Islet precursor cell (in vitro differentiated cells): ENCODE results near the gene ZNF519.
"Not testable (repeated sequence)": the region's sequence is repeated elsewhere in the genome, so short reads cannot be mapped to it uniquely, and the experiment has no call there.

Experiments
- DNase-seq: peaks from one replicate; pipeline ENCODE4 v3.0.0-alpha.2; 2018

The ZNF519 gene

DNA sequence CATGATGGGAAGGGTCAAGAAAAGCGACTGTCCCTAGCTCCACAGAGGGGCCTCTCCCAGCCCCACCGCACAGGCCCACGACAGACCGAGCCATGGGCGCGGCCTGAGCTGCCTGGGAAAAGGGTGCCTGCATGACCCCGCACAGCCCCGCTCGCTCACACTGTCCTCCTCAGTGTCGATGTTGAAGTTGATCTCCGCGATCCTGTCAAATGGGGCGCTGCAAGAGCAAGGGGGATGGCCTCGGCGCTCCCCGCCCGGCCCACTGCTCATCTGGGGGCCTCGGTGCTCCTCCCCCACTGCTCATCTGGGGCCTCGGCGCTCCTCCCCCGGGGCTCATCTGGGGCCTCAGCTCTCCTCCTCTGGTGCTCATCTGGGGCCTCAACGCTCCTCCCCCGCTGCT, 14.5 kb upstream of the ZNF519 start:
- DNase-seq, result not testable (repeated sequence)

GRCh38 chr18:14145581-14146338, 13.5 kb upstream of the ZNF519 start:
- DNase-seq, result peak; percentile 41

DNA sequence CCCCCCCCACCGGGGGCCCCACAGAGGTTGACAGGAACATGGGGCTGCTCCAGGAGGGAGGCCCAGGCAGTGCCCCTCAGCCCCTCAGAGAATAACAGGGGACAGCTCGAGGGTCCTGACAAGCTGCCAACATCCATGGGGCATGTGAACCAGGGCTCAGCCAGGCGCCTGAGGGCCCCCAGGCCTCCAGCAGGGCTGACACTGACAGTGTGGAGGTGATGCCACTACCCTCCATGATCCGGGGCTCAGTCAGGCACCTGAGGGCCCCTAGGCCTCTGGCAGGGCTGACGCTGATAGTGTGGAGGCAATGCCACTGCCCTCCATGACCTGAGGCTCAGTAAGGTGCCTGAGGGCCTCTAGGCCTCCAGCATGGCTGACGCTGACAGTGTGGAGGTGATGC, 12.8 kb upstream of the ZNF519 start:
- not testable (repeated sequence) for DNase-seq

DNA sequence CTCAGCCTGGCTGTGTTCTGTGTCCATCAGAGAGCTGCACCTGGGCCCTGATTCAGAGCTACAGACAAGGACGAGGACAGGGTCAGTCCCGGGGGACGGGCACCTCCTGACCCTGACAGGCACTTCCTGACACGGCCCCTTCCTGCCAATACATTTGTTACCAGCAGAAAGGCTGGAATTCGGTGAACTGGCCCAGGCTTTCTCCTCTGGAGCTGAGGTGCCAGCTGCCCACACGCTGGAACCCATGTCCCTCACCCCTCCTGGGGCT, 12.3 kb upstream of the ZNF519 start:
- no peak for DNase-seq

DNA sequence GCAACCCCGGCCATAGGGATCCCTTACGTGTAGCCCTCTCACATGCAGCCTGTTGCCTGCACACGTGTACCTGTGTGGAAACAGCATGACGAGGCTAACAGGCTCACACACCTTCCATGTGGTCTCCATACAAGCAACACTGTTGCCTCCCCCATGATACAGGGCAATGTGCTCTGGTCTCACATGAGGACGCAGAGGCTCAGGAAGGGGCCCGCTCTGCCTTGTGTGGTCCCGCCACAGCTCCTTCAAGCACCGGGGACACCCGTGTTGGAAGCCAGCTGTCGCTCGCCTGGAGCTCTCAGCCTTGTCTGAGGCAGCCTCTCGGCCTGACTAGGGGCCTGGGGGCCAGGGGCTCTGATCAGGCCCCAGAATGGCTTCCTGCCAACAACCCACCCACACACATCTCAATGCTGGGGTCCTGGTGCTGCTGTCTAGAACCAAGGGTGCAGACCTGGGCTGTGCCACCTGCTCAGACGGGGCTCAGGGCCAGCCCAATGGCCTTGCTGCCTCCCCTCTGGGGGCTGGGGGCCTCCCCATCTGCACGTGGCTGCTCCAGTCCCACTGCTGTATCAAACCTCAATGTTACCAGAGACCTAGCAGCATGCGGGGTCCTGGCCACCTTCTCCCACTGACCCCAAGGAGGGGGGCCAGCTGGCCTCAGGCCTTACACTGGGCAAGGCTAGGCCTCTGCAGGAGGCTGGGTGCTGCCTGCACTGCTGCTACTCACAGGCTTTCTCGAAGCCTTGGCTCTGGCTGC, 11.8 kb upstream of the ZNF519 start:
- DNase-seq, result not testable (repeated sequence)

DNA sequence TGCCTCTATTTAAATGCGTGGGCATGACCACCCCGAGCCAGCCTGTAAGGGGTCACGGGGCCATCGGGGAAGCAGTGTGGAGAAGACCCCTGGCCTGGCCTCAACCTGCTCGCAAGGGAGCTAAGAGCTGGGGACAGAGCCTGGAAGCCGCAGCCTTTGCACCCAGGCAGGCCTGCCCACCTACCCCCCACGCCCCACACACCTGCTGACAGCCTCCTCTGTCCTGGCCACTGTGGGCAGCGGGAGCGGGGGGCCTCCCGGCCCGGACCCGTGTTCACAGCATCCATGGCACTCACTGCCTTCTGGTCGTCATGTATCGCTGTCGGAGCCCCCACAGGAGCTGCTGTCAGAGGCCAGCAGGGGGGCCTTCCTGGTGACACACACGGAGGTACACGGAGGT, 11.2 kb upstream of the ZNF519 start:
- not testable (repeated sequence) for DNase-seq

GRCh38 chr18:14142177-14142576, 9.9 kb upstream of the ZNF519 start:
- not testable (repeated sequence) for DNase-seq

DNA sequence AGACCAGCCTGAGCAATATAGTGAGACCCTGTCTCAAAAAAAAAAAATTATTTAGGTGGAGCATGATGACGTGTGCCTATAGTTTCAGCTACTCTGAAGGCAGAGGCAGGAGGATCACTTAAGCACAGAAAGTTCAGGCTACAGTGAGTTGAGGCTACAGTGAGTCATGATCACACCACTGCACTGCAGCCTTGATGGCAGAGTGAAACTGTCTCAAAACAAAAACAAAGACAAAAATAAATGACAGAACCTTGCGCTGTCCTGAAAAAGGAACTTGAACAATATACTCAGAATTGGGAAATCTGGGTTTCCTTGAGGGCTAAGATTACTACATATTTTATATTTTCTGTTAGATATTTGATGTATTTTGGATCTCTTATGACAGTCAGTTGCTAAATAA, 7.3 kb upstream of the ZNF519 start:
- DNase-seq, result not testable (repeated sequence)

GRCh38 chr18:14137971-14138370, 5.7 kb upstream of the ZNF519 start:
- DNase-seq, result not testable (repeated sequence)

GRCh38 chr18:14131696-14132270, 452 bp downstream of the ZNF519 start:
- DNase-seq, result not testable (repeated sequence)

- DNase-seq, result peak; percentile 54
These were observed 1.4 kb downstream of the ZNF519 start for GRCh38 chr18:14130804-14131203.

DNA sequence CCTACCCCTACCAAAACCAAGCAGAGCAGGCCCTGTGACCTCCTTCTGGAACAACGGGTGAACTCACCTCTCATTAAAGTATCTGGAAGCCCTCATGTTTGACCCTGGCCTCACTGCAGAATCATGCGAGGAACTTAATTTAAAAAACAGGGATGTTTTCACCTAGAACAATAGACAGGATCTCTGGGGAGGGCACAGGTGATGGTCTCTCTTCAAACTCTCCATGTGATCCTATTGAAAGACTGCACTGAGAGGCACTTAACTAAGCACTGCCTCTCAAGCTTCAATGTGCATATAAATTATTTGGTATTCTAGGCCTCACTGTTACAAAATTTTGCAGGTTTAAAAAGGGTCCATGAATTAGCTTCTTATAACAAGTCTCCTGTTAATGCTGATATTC, 7.5 kb downstream of the ZNF519 start:
- DNase-seq, result no peak

GRCh38 chr18:14122097-14122496, 10.1 kb downstream of the ZNF519 start:
- no peak for DNase-seq

- DNase-seq, result no peak
These were observed 11.3 kb downstream of the ZNF519 start for GRCh38 chr18:14120926-14121325.

GRCh38 chr18:14117606-14118005, 14.6 kb downstream of the ZNF519 start:
- DNase-seq, result no peak

GRCh38 chr18:14106906-14107305, 25.3 kb downstream of the ZNF519 start:
- no peak for DNase-seq

DNA sequence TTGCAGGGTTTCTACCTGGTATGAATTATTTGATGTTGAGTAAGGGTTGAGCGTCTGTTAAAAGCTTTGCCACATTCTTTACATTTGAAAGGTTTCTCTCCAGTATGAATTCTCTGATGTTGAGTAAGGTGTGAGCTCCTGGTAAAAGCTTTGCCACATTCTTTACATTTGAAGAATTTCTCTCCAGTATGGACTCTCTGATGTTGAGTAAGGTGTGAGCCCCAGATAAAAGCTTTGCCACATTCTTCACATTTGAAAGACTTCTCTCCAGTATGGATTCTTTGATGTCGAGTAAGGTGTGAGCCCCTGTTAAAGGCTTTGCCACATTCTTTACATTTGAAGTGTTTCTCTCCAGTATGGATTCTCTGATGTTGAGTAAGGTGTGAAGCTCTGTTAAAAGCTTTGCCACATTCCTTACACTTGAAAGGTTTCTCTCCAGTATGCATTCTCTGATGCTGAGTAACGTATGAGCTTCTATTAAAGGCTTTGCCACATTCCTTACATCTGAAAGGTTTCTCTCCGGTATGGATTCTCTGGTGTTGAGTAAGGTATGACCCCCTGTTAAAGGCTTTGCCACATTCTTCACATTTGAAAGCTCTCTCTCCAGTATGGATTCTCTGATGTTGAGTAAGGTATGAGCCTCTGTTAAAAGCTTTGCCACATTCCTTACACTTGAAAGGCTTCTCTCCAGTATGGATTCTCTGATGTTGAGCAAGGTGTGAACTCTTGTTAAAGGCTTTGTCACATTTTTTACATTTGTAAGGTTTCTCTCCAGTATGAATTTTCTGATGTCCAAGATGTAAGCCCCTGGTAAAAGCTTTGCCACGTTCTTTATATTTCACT, 27.1 kb downstream of the ZNF519 start:
- no peak for DNase-seq

- no peak for DNase-seq
These were observed 28.0 kb downstream of the ZNF519 start for GRCh38 chr18:14104201-14104600.

- no peak for DNase-seq
These were observed 31.5 kb downstream of the ZNF519 start for GRCh38 chr18:14100503-14101286.

DNA sequence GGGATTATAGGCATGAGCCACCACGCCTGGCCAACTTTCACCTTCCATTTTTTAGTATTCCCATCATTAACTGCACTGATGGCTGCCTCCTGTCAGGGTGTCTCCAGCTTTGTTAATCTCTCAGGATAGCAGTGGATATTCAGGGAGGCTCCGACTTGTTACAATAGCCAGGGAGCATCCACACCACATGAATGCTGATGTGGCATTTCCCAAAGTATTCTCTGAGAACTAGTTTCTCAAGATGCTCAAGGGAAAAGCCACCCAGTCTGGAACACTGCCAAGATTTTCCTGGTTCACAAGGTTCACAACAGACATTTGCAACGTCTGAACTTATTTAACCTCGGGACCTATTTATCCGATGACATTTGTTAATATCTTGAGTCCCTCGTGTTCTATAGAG, 33.8 kb downstream of the ZNF519 start:
- no peak for DNase-seq

- no peak for DNase-seq
These were observed 34.5 kb downstream of the ZNF519 start for GRCh38 chr18:14097761-14098160.

DNA sequence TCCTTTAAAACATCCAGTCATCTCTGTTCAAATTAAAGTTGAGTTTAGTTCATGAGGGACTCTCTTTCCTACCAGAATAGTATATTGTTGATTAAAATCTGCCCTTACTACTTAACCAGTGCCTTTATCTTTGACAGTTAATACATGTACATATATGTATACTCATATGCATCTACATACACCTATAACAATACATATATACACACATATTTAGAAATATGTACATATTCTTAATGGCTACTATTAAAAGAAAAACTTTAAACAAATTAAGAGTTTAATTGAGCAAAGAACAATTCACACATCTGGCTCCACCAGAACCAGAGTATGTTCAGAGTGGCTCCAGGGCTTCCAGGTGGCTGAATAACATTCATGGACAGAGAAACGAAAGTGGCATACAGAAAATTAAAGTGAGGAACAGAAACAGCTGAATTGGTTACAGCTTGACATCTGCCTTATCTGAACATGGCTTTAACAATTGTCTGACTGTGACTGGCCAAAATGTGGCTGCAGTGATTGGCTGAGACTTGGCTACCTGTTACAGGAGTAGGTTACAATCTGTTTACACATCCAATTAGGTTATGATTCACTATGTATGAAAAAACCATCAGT, 38.8 kb downstream of the ZNF519 start:
- no peak for DNase-seq
